ENCODE data around the gene FNDC4. TPM values are rescaled to one million over a fixed set of nuclear protein-coding genes. Genes with fewer than 3 reads are reported as not detected.

The FNDC4 gene
- total RNA-seq, 2 experiments from 2014 or later, result not detected

GRCh38 chr2:27445615-27446014, 49.4 kb downstream of the FNDC4 start:
- Mint-ChIP-seq H3K4me3 (no peak overlapping the region), H3K36me3 (ENCODE audit: low read depth) (peaks cover 13% of the 10 kb centered on the region), H3K9me3 (ENCODE audit: low read depth) (no peaks in the 10 kb centered on the region), H3K4me1 (peaks cover 6% of the 10 kb centered on the region), H3K27me3 (no peaks in the 10 kb centered on the region), H3K27ac (no peak overlapping the region)
- POLR2A ChIA-PET, result interaction anchor here (0.6 to 1.1 kb wide), 3 partner anchors 15 to 234 kb away, joined by 3 to 6 read pairs (median 3); no protein-coding TSS in a partner anchor
- ATAC-seq (no peak), DNase-seq (no peak)
- CTCF ChIA-PET, result interaction anchor here (0.5 to 2.8 kb wide), 3 partner anchors 179 to 411 kb away, joined by 4 to 15 read pairs (median 5); no protein-coding TSS in a partner anchor
- intact Hi-C loops (cut with DNase I, micrococcal nuclease), result no loop called here

GRCh38 chr2:27445155-27445554, 49.8 kb downstream of the FNDC4 start:
- ChIA-PET POLR2A (interaction anchor here (0.6 kb wide), 1 partner anchor 111 kb away, joined by 6 read pairs; no protein-coding TSS in a partner anchor), CTCF (interaction anchor here (0.5 kb wide), 1 partner anchor 412 kb away, joined by 4 read pairs; no protein-coding TSS in a partner anchor)
- no peaks in the 10 kb centered on the region for H3K9me3 Mint-ChIP-seq (ENCODE audit: low read depth)
- DNase-seq (no peak), ATAC-seq (no peak)
- H3K4me3 Mint-ChIP-seq, result no peak overlapping the region
- H3K27me3 Mint-ChIP-seq, result no peaks in the 10 kb centered on the region
- H3K36me3 Mint-ChIP-seq (ENCODE audit: low read depth), result peaks cover 18% of the 10 kb centered on the region
- H3K27ac Mint-ChIP-seq, result no peak overlapping the region
- intact Hi-C loops (cut with DNase I, micrococcal nuclease), result no loop called here
- H3K4me1 Mint-ChIP-seq, result peaks cover 6% of the 10 kb centered on the region

- H3K4me1 Mint-ChIP-seq, result peaks cover 6% of the 10 kb centered on the region
- CTCF ChIA-PET, result interaction anchor here (0.6 to 0.9 kb wide), 2 partner anchors 33 to 1186 kb away, joined by 3 to 4 read pairs; no protein-coding TSS in a partner anchor
- POLR2A ChIA-PET, result no interaction called here
- no peaks in the 10 kb centered on the region for H3K27me3 Mint-ChIP-seq
- intact Hi-C loops (cut with DNase I, micrococcal nuclease), result loop anchor here in 1 of 2 experiments (1.0 kb wide), 1 partner anchor 34 kb away; the partner anchor contains the start of gene PPM1G
- no peaks in the 10 kb centered on the region for H3K9me3 Mint-ChIP-seq (ENCODE audit: low read depth)
- no peak overlapping the region for H3K4me3 Mint-ChIP-seq
- ATAC-seq (peak; percentile 13), DNase-seq (no peak)
- peaks cover 28% of the 10 kb centered on the region for H3K36me3 Mint-ChIP-seq (ENCODE audit: low read depth)
- H3K27ac Mint-ChIP-seq, result no peak overlapping the region
Observed at GRCh38 chr2:27442920-27443282, 52.1 kb downstream of the FNDC4 start.

- POLR2A ChIA-PET, result no interaction called here
- DNase-seq (peak; percentile 75), ATAC-seq (peak; percentile 80)
- H3K4me3 Mint-ChIP-seq, result no peak within 1 kb of the TSS
- CTCF ChIA-PET, result interaction anchor here (0.9 to 1.1 kb wide), 2 partner anchors 11 to 33 kb away, joined by 3 to 5 read pairs; no protein-coding TSS in a partner anchor
- H3K27ac Mint-ChIP-seq, result no peak within 1 kb of the TSS
- no peaks in the 10 kb centered on the region for H3K27me3 Mint-ChIP-seq
- no peaks in the 10 kb centered on the region for H3K9me3 Mint-ChIP-seq (ENCODE audit: low read depth)
- peaks cover 32% of the 10 kb centered on the region for H3K36me3 Mint-ChIP-seq (ENCODE audit: low read depth)
- intact Hi-C loops (cut with DNase I, micrococcal nuclease), result loop anchor here in 1 of 2 experiments (1.0 kb wide), 1 partner anchor 33 kb away; the partner anchor contains the start of gene PPM1G
- H3K4me1 Mint-ChIP-seq, result peaks cover 6% of the 10 kb centered on the region
Observed at GRCh38 chr2:27441958-27442919, 52.8 kb downstream of the FNDC4 start, which contains the start of gene KRTCAP3. KRTCAP3 (plus strand) TSS chr2:27442381; CDS start chr2:27442413, 32 bp downstream.

Other genes with a start within 250 kb of the FNDC4 start
- gene SLC30A3, start 232.2 kb downstream of the FNDC4 start, total RNA-seq, result under 1 TPM; 0.53 to 0.86 TPM
- gene DNAJC5G, start 219.8 kb downstream of the FNDC4 start, total RNA-seq, result not detected
- under 1 TPM; 0.09 to 0.11 TPM for gene TRIM54, start 212.8 kb downstream of the FNDC4 start, total RNA-seq
- gene UCN, start 186.8 kb downstream of the FNDC4 start, total RNA-seq, result 1 to 10 TPM; 1.4 to 1.5 TPM
- 100 to 1,000 TPM in 1 of 2 experiments, 10 to 100 TPM in 1; 93.4 to 103 TPM for gene MPV17, start 172.1 kb downstream of the FNDC4 start, total RNA-seq
- 10 to 100 TPM; 60.3 to 70.2 TPM for gene GTF3C2, start 138.4 kb downstream of the FNDC4 start, total RNA-seq
- 10 to 100 TPM; 31.0 to 39.2 TPM for gene EIF2B4, start 124.9 kb downstream of the FNDC4 start, total RNA-seq
- 10 to 100 TPM; 63.9 to 82.1 TPM for gene SNX17, start 124.6 kb downstream of the FNDC4 start, total RNA-seq
- 10 to 100 TPM in 1 of 2 experiments, 1 to 10 TPM in 1; 7.7 to 10.5 TPM for gene ZNF513, start 114.5 kb downstream of the FNDC4 start, total RNA-seq
- 100 to 1,000 TPM; 115 to 121 TPM for gene PPM1G, start 85.6 kb downstream of the FNDC4 start, total RNA-seq
- 10 to 100 TPM; 74.3 to 74.4 TPM for gene NRBP1, start 66.6 kb downstream of the FNDC4 start, total RNA-seq
- 1 to 10 TPM; 4.7 to 5.9 TPM for gene KRTCAP3, start 52.8 kb downstream of the FNDC4 start, total RNA-seq
- gene IFT172, start 5.5 kb downstream of the FNDC4 start, total RNA-seq, result 1 to 10 TPM; 8.7 TPM
- gene GCKR, start 1.6 kb upstream of the FNDC4 start, total RNA-seq, result not detected
- 10 to 100 TPM; 31.8 to 34.5 TPM for gene ZNF512, start 87.8 kb upstream of the FNDC4 start, total RNA-seq
- gene CCDC121, start 133.8 kb upstream of the FNDC4 start, total RNA-seq, result under 1 TPM; 0.11 to 0.44 TPM
- gene GPN1, start 133.8 kb upstream of the FNDC4 start, total RNA-seq, result 10 to 100 TPM; 45.6 to 63.9 TPM
- 10 to 100 TPM; 23.7 to 26.1 TPM for gene SUPT7L, start 168.4 kb upstream of the FNDC4 start, total RNA-seq
- 10 to 100 TPM; 23.8 to 25.3 TPM for gene SLC4A1AP, start 168.7 kb upstream of the FNDC4 start, total RNA-seq